SK-N-DZ (cell line): ENCODE data around the gene NAALADL2.
A peak's percentile ranks its signal among the peaks of the same experiment; 100 is the strongest.

Source experiments
- DNase-seq: peaks from one replicate; pipeline ENCODE4 v3.0.0-alpha.2; 2015; ENCODE audit warnings: low spot score
- small RNA-seq, 2 experiments: library from RNA; depleted of rRNA; stranded (forward); fragments of <200 nt; gene quantifications; one replicate each; pipeline ENCODE3, GENCODE V24; 2014

The NAALADL2 gene

GRCh38 chr3:175836617-175837016 is 977.5 kb downstream of the NAALADL2 start:
- DNase-seq, result no peak

- no peak for DNase-seq
Measured at GRCh38 chr3:175837962-175838361, 978.8 kb downstream of the NAALADL2 start.

DNA sequence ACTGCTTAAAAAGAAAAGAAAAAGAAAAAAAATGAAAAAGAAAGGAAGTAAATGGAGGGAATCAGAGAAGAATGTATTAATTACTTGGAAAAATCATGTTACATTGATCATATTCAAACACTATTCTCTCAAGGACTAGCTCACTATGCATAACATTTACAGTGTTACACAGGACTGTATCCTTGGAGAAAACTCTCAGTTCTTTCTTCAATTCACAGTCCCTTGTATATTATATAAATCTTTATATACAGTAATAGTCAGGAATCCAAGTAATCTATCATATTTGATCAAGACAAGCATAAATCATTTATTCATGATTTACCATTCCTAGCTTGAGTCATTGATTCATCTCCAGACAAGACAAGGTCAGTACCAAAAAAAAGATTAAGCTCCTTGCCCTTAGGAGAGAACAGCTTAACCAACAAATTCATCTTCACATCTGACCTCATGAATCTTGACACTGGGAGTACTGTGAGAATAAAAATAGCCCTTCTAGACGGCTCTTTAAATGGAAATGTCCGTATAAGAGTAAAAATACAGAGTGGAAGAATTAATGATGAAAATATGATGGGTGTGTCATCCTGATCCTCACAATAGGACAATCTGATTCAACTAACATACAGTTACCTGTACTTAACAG is 980.4 kb downstream of the NAALADL2 start:
- no peak for DNase-seq

- DNase-seq, result peak; percentile 99
Measured at GRCh38 chr3:175851541-175851940, 992.4 kb downstream of the NAALADL2 start.

DNA sequence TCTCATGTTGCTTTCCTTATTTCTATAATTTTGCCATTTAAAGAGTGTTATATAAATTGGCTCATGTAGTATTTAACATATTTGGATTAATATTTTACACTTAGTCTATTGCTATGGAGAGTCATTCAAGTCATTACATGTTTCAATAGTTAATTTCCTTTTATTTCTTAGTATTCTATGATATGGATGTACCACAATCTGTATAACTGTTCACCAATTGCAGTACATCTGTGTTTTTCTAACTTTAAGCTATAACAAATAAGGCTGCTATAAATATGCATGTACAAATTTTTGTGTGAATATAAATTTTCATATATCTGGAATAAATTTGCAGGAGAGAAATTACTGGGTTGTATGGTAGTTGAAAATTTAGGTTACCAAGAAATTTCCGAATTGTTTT is 993.4 kb downstream of the NAALADL2 start:
- no peak for DNase-seq

DNA sequence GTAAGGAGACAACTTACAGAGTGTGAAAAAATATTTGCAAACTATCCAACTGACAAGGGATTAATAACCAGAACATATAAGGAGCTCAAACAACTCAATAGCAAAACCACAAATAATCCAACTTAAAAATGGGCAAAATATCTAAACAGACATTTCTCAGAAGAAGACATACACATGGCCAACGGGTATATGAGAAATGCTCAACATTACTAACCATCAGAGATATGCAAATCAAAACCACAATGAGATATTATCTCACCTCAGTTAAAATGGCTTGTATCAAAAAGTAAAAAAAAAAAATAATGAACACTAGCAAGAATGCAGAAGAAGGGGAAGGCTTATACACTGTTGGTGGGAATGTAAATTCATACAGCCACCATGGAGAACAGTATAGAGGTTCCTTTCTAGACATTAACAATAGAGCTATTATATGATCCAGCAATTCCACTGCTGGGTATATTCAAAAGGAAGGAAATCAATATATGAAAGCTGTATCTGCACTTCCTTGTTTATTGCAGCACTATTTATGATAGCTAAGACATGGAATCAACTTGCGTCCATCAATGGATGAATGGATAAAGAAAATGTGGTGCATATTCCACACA is 998.6 kb downstream of the NAALADL2 start:
- DNase-seq, result no peak

Small RNA genes lying within 50 kb of the gene (small RNA-seq; reads per million reads assigned to genes)
- gene MIR4789 (0 reads per million in 2 experiments), gene RNU4-91P (0 to 0.03 reads per million in 2 experiments), gene RNU6-1233P (0 reads per million in 2 experiments), gene RNU6-1317P (0 reads per million in 2 experiments)
